Thyroid gland (tissue), 4 donors: Measurements from ENCODE around the gene SCFD2. TPM values are rescaled to one million over a fixed set of nuclear protein-coding genes. Genes with fewer than 3 reads are reported as not detected.

Experiments
- DNase-seq, 2 donors: peaks; one replicate each; pipeline ENCODE4 v3.0.0-alpha.2; 2019
- H3K27ac ChIP-seq, 3 donors: fragments of 200-600 bp; sonication (generic); 1 replicate in 2 of 3; 2 replicates in 1 of 3; pipeline ENCODE4 v1.5.1; 2016 to 2019; ENCODE audit warnings: mild to moderate bottlenecking in 1 of 3, moderate library complexity in 1 of 3
- H3K27me3 ChIP-seq: fragments of 200-600 bp; sonication (generic); one replicate; pipeline ENCODE4 v1.5.1; 2019
- H3K36me3 ChIP-seq, 2 donors: fragments of 200-600 bp; sonication (generic); one replicate each; pipeline ENCODE4 v1.5.1; 2016 to 2019
- H3K4me1 ChIP-seq, 2 donors: fragments of 200-600 bp; sonication (generic); one replicate each; pipeline ENCODE4 v1.5.1; 2017 to 2019
- H3K4me3 ChIP-seq, 3 donors: fragments of 200-600 bp; sonication (generic); replicated peaks in 1 of 3; 1 replicate in 2 of 3; 2 replicates in 1 of 3; pipeline ENCODE4 v1.5.1; 2016; ENCODE audit warnings: mild to moderate bottlenecking in 1 of 3
- H3K9me3 ChIP-seq: fragments of 200-600 bp; sonication (generic); one replicate; pipeline ENCODE4 v1.5.1; 2017
- CTCF ChIP-seq, 6 experiments: fragments of 200-600 bp in 3 of 6; fragments of 450-650 bp in 3 of 6; sonication (generic) in 3 of 6; IDR thresholded peaks; one replicate each; pipeline ENCODE4 v1.5.1; 2016 to 2019; ENCODE audit warnings: antibody characterized with exemption in 6 of 6, mild to moderate bottlenecking in 2 of 6, inconsistent platforms in 1 of 6, moderate library complexity in 1 of 6
- POLR2A ChIP-seq, 2 donors: fragments of 450-650 bp; IDR thresholded peaks; one replicate each; pipeline ENCODE4 v1.6.1; 2017; ENCODE audit warnings: antibody characterized with exemption in 2 of 2, mild to moderate bottlenecking in 2 of 2, moderate library complexity in 1 of 2
- WGBS, 2 donors: methylation state at CpG; one replicate each; pipeline ENCODE4 v1.1.5; 2017; 5-methylcytosine and 5-hydroxymethylcytosine counted together
- intact Hi-C: fragments of 100-400 bp; cut with DNase I; formaldehyde crosslinking; loops from one replicate; pipeline ENCODE4 v1.15.1; 2023
- total RNA-seq, 4 donors: library from RNA; depleted of rRNA; stranded (reverse); fragments of >200 nt; gene quantifications; one replicate each; pipeline ENCODE4 v1.2.3, GENCODE V29; 2016

SCFD2 gene
- total RNA-seq, 4 donors from 2014 or later = 10.3 to 32.9 (median 28.2) TPM

- TF ChIP-seq POLR2A (IDR thresholded peaks at IDR 0.05) = no peak
- TF ChIP-seq CTCF (IDR thresholded peaks at IDR 0.05) = no peak
- intact Hi-C loops = no loop called here
- DNase-seq = no peak
- 80 to 82% methylated on average over 6 of the region's 6 CpGs for WGBS, 2 donors
- Histone ChIP-seq H3K27ac (no peak overlapping the region), H3K4me1 (peaks cover 0 to 3% of the 10 kb centered on the region in 2 donors), H3K27me3 (no peaks in the 10 kb centered on the region), H3K4me3 (no peak overlapping the region), H3K9me3 (no peaks in the 10 kb centered on the region), H3K36me3 (no peaks in the 10 kb centered on the region)
Measured at GRCh38 chr4:53019485-53020382, 346.1 kb downstream of the SCFD2 start.

- no peak for TF ChIP-seq POLR2A (IDR thresholded peaks at IDR 0.05)
- TF ChIP-seq CTCF (IDR thresholded peaks at IDR 0.05) = no peak
- intact Hi-C loops = no loop called here
- Histone ChIP-seq H3K36me3 (no peaks in the 10 kb centered on the region), H3K9me3 (no peaks in the 10 kb centered on the region), H3K4me3 (no peak overlapping the region), H3K27me3 (no peaks in the 10 kb centered on the region), H3K27ac (no peak overlapping the region), H3K4me1 (peaks cover 0 to 15% of the 10 kb centered on the region in 2 donors)
- no peak for DNase-seq
- WGBS, 2 donors = 90 to 97% methylated on average over 3 of the region's 3 CpGs
Measured at GRCh38 chr4:53018471-53018870, 347.4 kb downstream of the SCFD2 start.

GRCh38 chr4:53016099-53016820 lies 349.6 kb downstream of the SCFD2 start:
- 77 to 85% methylated on average over 5 of the region's 5 CpGs for WGBS, 2 donors
- no peak for DNase-seq
- no peaks in the 10 kb centered on the region for H3K27me3 ChIP-seq
- H3K36me3 ChIP-seq = no peaks in the 10 kb centered on the region
- no peak overlapping the region for H3K27ac ChIP-seq
- TF ChIP-seq CTCF (IDR thresholded peaks at IDR 0.05) (no peak), POLR2A (IDR thresholded peaks at IDR 0.05) (no peak)
- intact Hi-C loops = no loop called here
- peaks cover 19 to 36% of the 10 kb centered on the region in 2 donors for H3K4me1 ChIP-seq
- no peak overlapping the region for H3K4me3 ChIP-seq
- no peaks in the 10 kb centered on the region for H3K9me3 ChIP-seq

- H3K4me1 ChIP-seq = peaks cover 25 to 42% of the 10 kb centered on the region in 2 donors
- H3K27ac ChIP-seq = no peak overlapping the region
- no peaks in the 10 kb centered on the region for H3K9me3 ChIP-seq
- no peak for TF ChIP-seq POLR2A (IDR thresholded peaks at IDR 0.05)
- peak in 5 of 6 experiments; percentile 11 to 46 (median 25) for TF ChIP-seq CTCF (IDR thresholded peaks at IDR 0.05)
- H3K36me3 ChIP-seq = no peaks in the 10 kb centered on the region
- H3K27me3 ChIP-seq = no peaks in the 10 kb centered on the region
- no peak overlapping the region for H3K4me3 ChIP-seq
- WGBS, 2 donors = 45 to 51% methylated on average over 5 of the region's 5 CpGs
- intact Hi-C loops = no loop called here
- no peak for DNase-seq
Measured at GRCh38 chr4:53015681-53016080, 350.2 kb downstream of the SCFD2 start.

GRCh38 chr4:53014881-53015280 lies 351.0 kb downstream of the SCFD2 start:
- Histone ChIP-seq H3K27me3 (no peaks in the 10 kb centered on the region), H3K4me1 (peaks cover 29 to 42% of the 10 kb centered on the region in 2 donors), H3K9me3 (no peaks in the 10 kb centered on the region), H3K27ac (peak overlapping the region in 1 of 3 donors; percentile 2), H3K36me3 (no peaks in the 10 kb centered on the region), H3K4me3 (no peak overlapping the region)
- WGBS, 2 donors = 48 to 71% methylated on average over 2 of the region's 2 CpGs
- intact Hi-C loops = no loop called here
- no peak for DNase-seq
- TF ChIP-seq CTCF (IDR thresholded peaks at IDR 0.05) = no peak
- TF ChIP-seq POLR2A (IDR thresholded peaks at IDR 0.05) = no peak
